NCI-H526 (cell line): Measurements from ENCODE around the gene UNK.

Source experiments
- DNase-seq, 2 experiments: peaks; one replicate each; lab custom pipeline; 2025; lab: John Stamatoyannopoulos, UW

Gene UNK

DNA sequence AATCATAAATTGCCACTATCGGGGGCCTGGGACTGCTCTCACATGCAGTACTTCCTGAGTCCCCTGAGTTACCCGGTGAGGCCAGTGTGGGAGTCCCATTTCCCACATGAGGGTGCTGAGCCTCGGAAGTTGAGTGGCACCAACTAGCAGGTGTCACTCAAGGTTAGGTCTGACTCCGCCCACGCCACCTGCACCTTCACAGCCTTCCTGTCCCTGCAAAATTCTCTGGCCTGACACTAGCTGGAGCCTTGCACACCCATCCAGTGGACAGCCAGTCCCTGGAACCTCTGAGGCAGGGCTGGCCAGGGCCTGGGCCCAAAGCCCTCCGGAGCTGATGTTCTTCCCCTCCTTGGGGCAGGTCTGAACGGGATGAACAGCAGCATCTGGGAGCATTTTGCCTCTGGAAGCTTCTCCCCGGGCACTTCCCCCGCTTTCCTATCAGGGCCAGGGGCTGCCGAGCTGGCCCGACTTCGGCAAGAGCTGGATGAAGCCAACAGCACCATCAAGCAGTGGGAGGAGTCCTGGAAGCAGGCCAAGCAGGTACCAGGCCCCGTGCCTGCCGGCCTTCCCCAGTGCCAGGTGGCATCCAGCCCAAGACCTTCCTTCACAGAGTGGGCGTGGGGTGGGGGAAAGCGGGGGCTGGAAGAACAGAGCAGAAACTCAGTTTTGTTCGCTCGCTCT, 37.7 kb downstream of the UNK start:
- DNase-seq, result no peak

DNA sequence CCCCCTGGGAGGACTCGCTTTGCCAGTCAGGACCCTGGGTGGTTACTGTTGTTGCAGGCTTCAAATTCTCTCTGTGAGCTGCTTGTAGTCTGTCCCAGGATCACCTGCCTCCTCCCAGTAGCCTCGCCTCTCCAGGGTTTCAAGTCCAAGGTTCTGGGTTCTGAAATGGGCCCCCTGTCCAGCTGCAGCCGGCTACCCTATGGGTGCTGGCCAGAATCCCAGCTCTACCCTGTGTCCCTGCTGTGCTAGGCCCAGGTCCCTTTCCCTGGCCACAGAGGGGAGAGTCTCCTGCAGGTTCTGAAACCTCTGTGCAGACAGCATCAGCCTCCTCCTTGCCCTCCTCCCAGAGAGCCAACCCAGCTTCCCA, 38.2 kb downstream of the UNK start:
- no peak for DNase-seq

GRCh38 chr17:75823257-75824041, 38.8 kb downstream of the UNK start:
- no peak for DNase-seq

GRCh38 chr17:75824050-75824552, 39.5 kb downstream of the UNK start:
- no peak for DNase-seq

DNA sequence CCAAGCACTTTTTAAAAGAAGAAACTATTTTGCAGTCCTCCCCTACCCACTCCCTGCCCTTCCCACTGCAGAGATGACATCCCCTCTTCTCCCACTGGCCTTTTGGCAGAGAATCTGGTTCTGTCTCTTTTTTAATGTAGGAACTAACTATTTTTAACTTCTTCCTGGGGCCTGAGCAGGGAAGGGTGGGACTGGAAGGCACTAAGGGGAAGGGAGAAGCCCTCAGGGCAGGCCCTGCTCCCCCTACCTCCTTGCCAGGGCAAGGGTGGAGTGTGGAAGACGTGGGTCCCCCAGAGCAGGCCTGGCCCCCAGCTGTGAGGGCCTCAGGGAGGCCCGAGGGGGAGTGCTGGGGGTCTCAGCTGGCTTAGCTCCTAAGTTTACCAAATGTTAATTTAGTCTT, 40.1 kb downstream of the UNK start:
- DNase-seq, result no peak

DNA sequence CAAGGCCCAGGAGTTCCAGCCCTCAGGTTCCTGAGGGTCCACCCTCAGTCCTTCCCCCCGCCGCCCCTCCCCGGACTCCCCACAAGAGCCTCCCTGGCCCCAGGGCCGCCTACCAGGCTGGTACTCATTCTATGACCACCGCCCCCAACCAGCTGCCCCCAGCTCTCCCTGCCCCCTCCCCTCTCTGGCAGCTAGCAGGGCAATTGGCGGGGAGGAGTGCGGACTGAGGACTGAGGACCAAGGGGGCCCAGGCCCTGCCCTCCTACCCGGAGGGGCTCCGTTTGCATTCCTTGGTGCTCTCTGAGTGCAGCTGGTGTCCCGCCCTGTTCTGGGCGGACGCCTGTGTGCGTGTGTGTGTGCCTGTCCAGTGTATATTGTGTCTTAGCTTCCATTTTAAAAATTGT, 40.5 kb downstream of the UNK start:
- DNase-seq, result no peak

GRCh38 chr17:75825748-75826370, 41.3 kb downstream of the UNK start:
- DNase-seq, result no peak

DNA sequence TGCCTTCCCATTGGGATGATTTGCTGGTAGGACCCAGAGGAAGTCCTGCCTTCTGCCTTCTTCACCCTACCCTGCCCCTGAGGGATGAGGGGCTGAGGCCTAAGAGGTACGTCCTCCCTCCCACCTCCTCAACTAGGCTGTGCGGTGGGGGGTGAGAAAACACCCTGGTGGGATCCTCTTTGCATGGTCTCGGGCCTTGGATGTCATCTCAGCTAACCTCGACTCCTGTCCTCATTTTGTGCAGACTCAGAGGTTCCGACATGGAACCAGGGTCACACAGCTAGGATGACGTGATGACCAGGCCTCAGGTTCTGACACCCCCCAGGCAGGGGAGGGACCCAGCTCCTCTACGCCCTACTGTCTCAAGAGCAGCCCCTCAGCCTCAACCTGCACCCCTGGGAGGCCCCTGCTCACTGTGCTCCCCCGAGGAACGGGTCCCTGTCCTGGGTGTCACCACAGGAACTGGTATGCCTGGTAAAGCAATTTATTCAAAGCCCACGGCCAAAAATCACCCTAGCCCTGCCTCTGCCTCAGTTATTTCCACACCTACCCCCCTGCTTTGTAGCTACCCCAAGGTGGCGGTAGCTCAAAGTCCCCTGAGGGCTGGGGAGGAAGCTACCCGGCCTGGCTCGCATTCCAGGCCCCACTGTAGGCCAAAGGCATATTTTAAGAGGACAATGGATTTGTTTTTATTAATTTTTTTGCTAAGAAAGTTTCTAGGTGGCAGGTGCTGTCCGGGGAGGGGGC, 42.1 kb downstream of the UNK start:
- DNase-seq, result no peak

DNA sequence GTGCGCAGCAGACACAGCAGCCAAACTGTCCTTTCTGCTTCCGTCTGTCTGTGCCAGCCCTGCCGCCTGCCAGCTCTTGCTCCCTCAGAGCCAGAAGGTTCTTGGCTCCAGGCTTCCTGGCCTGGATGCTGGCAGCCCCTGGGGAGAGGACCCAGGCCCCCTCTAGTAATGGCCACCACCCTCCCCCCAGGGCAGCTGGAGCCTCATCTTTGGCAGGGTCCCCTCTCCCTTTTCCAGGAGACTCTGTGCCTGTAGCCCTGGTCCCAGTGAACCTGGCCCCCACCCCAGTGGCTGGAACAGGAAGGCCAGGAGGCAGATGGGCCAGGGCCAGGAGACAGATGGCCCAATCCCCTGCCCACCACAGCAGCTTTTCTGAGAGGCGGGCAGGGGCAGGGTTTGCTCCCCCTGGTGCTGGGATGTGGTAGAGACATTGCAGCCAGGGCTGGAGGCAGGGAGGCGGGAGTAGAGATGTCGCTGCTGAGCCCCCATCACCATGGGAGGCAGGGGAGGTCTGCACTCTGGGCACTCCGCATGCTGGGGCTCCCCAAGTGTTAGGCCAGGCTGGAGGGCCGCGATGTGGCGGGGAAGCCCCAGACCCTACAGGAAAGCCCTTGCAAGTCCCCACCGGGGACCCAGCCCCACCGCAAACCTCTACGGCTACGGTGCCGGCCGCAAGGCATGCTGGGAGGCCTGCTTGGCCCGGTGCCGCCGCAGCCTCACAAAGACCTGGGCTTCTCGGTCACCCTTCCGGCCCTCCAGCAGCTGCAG, 42.9 kb downstream of the UNK start:
- DNase-seq, result peak; percentile 62 to 84

DNA sequence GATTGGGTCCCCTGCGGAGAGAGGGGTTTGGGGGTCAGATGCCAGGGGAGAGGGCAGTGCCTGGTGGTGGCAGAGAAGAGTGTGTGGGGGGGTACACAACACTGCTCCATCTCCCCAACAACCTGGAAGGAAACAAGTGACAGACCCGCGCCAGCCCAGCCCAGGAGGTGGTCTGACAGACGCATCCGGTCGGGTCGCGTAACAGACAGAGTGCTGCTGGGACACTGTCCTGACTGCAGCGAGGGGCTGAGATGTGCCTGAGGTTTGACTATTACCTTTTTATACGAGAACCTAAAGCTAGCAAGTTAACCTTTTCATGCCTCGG, 43.4 kb downstream of the UNK start:
- DNase-seq, result no peak

GRCh38 chr17:75828741-75829140, 44.1 kb downstream of the UNK start:
- DNase-seq, result no peak

- DNase-seq, result no peak
Observed at GRCh38 chr17:75829747-75830146, 45.1 kb downstream of the UNK start.

GRCh38 chr17:75830164-75831031, 45.8 kb downstream of the UNK start:
- DNase-seq, result peak in 1 of 2 experiments; percentile 38

DNA sequence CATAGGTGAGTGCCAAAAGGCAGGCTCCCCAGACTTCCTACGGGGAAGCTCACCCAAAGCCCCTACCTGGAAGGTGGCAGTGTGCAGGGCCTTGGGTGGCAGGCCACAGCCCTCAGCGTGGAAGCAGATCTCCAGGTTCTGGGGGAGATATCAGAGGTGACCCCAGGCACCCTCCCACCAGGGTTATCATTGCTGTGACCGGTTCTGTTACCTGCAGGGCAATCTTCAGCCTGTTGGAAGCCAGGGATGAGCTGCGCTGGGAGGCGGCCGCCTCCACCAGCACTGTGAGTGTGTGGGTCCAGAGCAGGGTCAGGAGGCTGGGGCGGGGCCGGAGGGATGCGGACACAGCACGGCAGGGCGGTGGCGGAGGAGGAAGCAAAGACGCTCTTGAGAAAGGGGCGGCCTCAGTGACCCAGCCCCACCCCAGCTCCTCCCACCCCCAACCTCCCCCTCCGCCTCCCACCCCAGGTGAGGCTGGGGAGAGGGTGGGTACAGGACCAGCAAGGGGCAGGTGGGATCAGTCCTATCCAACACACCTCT, 46.5 kb downstream of the UNK start:
- no peak for DNase-seq

GRCh38 chr17:75832164-75832651, 47.6 kb downstream of the UNK start:
- DNase-seq, result no peak

GRCh38 chr17:75832652-75833400, 48.2 kb downstream of the UNK start:
- peak in 1 of 2 experiments; percentile 39 for DNase-seq

DNA sequence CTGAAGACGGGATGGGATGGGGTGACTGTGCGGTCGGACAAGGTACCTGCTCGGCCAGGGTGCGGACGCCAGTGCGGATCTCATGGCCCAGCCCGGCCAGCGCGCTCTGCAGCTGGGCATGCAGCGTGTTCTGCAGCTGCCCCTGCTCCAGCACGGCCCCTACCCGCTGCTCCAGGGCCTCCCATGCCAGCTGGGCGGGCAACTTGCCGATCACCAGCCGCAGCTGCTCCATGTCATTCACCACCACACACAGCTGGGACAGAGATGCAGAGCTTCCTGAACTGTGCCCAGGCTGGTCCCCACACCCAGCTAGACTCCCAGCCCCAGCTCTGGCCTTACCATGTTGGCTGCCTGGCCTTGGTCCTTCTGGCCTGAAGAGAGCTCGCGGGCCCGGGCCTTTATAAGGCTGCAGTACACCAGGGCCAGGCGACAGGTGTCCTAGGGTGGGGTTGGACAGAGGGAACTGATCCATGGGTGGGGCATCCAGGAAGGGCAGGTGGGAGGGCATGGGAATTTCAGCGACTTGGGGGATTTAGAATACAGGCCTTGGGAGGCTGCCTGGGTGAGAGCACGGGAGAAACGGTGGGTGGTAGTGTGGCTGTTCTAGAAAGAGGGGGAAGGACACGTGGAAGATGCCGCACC, 49.8 kb downstream of the UNK start:
- DNase-seq, result no peak

DNA sequence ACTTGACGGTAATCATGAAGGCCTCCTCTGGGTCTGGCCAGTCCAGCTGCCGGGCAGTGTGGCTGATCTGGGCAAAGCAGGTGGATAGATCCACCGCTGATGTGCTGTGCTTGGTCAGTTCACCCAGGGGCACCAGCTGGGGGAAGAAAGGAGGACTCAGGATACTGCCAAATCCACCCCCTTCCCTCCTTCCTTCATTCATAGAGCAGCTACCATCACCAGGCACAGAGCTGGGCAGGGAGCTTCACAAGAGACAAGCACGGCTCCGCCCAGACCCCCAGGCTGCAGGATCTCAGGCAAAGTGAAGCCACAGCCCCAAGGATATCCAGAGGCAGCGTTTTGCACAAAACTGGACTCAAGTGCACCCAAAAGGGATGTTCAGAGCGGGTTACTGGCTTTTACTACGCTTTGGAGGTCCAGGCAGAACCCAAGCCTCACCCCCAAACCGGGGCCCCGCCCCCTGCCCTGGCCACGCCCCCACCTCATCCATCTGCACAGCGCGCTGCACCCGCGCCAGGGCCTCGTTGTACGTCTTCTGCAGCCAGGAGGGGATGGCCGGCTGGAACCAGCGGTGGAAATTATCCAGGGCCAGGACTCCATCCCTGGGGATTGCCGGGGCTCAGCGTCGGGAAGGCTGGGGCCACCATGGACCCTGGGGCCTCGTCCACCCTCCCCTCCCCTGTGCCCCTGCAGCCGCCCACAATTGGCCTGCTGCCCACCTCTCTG, 50.5 kb downstream of the UNK start:
- no peak for DNase-seq
